Head of caudate nucleus (tissue), 42 donors: Measurements from ENCODE around the gene WFDC1.
"Not testable (repeated sequence)": the region's sequence is repeated elsewhere in the genome, so short reads cannot be mapped to it uniquely, and the experiment has no call there.

Experiments
- DNase-seq, 42 donors: peaks; one replicate each; pipeline versions ENCODE4 v3.0.0 to v3.0.0-alpha.2; 2020 to 2021; ENCODE audit warnings: mixed read lengths in 7 of 42
- intact Hi-C: fragments of 100-400 bp; cut with DNase I; formaldehyde crosslinking; loops from one replicate; pipeline ENCODE4 v1.15.0; 2022

WFDC1 gene

DNA sequence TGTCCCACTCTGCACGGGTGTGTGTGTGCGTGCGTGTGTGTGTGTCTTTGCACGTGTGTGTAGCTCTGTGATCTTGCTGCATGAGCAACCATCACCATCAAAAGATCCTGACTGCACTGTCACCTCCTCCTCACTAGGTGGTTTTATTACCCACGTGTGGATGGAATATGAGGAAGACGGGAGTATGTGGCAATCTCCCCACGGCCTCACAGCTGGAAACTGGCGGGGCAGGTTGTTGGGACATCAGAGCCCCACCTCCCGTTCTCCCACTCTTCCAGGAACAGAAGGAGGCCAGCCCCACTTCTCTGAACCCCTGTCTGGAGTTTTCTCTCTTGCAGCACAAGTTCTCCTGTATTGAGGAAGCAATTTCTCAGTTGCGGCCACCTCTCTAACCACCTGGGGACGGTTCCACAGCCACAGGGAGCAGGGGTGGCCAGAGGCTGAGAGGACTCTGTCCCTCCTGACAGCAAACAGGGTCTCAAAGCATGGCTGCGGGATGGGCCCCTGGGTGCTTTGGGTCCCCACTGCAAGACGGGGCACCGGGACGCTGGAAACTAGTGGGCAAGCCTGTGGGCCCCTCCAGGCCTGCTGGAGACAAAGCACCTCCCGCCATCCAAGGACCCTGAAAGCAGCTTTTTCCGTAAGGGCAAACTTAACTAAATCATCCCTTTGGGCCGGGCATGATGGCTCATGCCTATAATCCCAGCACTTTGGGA, 45.8 kb downstream of the WFDC1 start:
- DNase-seq = peak in 2 of 42 donors; percentile 25 to 33
- intact Hi-C loops = no loop called here

DNA sequence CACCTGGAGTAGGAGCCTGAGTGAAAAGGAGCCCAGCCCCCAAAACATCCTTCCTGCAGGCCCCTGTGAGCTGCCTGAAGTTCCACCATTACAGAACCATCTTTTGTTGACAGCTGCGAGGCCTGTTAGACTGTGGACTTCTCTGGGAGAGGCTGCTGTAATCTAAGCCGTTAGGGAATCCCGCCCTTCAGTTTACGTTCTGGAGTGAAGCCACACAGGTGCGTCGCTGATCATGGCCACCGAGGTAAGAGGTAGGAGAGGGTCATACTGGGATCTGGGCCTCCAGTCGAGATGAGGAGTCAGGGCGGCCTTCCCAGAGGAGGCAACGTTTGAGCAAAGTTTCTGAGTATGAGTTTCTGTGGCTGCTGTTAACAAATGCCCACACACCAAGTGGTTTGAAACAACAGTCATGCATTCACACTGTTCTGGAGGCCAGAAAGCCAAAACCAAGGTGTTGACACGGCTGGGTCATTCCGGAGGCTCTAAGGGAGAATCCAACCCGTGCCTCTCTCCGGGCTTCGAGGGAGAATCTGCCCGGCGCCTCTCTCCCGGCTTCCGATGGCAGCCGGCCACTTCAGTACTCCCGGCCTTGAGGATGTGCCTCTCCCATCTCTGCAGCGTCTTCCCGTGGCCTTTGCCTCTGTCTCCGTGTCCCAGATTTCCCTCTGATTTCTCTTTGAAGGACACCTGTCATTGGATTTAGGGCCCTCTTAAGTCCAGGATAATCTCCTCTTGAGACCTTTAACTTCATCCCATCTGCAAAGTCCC, 47.0 kb downstream of the WFDC1 start:
- intact Hi-C loops = no loop called here
- no peak for DNase-seq

- peak in 1 of 42 donors; percentile 4 for DNase-seq
- intact Hi-C loops = not testable (repeated sequence)
Measured at GRCh38 chr16:84343800-84344199, 49.1 kb downstream of the WFDC1 start.

DNA sequence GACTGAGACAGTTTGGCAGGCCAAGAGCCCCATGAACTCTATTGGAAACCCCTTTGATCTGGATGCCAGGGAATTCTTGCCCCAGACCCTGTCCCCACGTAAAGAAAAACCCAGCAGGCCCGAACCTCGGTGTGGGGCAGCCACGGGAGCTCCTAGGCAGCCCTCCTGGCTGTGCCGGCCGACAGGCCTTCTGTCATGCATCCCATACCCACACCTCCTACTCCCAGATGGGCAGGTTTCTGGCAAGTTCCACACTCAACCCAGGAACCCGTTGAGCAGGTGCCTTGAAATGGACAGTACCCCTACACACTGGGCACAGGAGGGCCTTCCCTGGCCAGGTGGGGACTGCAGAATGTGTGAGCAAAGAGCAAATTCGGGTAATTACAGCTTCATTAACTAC, 50.1 kb downstream of the WFDC1 start:
- DNase-seq = no peak
- intact Hi-C loops = no loop called here

DNA sequence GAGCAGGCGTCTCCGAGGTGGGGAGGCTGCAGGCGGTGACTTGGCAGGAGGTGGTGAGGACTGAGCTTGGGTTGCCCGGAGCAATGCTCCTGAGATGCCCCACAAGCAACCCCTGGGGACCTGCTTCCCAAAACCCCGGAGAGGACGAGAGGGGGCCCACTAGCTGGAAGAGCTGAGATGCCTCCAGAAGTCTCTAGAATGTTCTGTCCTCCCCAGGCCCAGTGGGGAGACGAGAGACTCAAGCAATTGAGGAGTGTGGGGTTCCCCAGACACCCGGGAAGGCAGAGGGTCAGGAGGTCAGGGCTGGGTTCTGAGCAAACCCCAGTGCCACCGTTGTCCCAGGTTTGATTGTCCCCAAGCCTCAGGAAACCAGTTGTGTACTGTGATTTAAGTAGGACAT, 52.5 kb downstream of the WFDC1 start:
- intact Hi-C loops = no loop called here
- DNase-seq = no peak

GRCh38 chr16:84348386-84348888, 53.8 kb downstream of the WFDC1 start:
- intact Hi-C loops = no loop called here
- DNase-seq = no peak

DNA sequence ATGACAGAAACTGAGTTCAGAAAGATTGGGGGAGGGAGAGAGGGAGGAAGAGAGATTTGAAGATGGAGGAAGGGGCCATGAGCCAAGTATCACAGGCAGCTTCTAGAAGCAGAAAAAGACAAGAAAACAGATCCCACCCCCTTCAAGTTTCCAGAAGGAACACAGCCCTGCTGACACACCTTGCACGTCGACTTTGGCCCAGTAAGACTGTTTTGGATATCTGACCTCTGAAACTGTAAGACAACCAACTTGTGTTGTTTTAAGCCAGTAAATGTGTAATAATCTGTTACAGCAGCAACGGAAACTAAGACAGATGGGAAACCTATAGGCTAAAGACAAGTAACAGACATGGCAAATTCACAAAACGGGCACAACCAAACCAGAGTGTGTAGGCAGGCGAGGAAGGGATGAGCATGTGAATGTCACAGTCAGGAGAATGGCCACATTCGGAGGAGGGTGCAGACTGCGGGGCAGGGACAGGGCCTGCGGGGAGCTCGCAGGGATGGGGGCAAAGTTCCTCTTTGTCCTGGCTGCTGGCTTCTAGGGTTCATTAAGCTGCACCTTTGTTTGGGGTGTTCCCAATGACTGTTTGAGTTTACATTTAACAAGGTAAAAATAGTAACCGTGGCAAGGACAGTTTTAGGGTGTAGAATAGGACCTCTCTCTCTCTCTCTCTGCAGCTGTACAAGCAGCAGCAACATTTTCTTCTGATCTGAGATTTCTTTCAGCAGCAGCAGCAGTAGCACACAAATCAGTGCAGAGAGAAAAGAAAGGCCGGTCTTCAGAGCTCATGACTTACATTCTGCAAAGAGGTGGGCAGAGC, 55.4 kb downstream of the WFDC1 start:
- intact Hi-C loops = loop anchor here (10.0 kb wide), 1 partner anchor 55 kb away; no protein-coding TSS in a partner anchor
- DNase-seq = no peak

GRCh38 chr16:84350685-84351400, 56.2 kb downstream of the WFDC1 start:
- intact Hi-C loops = loop anchor here (10.0 kb wide), 1 partner anchor 54 kb away; no protein-coding TSS in a partner anchor
- peak in 1 of 42 donors; percentile 7 for DNase-seq

- intact Hi-C loops = loop anchor here (10.0 kb wide), 1 partner anchor 53 kb away; no protein-coding TSS in a partner anchor
Measured at GRCh38 chr16:84351630-84352029, 57.0 kb downstream of the WFDC1 start.

GRCh38 chr16:84354306-84354705, 59.6 kb downstream of the WFDC1 start:
- DNase-seq = no peak
- intact Hi-C loops = loop anchor here (10.0 kb wide), 1 partner anchor 50 kb away; no protein-coding TSS in a partner anchor

More at GRCh38 chr16:84351630-84352029, 57.0 kb downstream of the WFDC1 start:
- DNase-seq = no peak

DNA sequence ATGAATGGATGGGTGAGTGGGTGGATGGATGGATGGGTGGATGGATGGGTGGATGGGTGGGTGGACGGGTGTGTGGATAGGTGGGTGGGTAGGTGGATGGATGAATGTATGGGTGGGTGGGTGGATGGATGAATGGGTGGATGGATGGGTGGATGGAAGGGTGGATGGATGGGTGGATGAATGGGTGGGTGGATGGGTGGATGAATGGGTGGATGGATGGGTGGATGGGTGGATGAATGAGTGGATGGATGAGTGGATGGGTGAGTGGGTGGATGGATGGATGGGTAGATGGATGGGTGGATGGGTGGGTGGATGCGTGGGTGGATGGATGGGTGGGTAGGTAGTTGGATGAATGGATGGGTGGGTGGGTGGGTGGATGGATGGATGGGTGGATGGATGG, 60.5 kb downstream of the WFDC1 start:
- DNase-seq = no peak
- intact Hi-C loops = loop anchor here (10.0 kb wide), 1 partner anchor 50 kb away; no protein-coding TSS in a partner anchor

- DNase-seq = peak in 2 of 42 donors; percentile 13 to 19
- intact Hi-C loops = loop anchor here (10.0 kb wide), 1 partner anchor 49 kb away; no protein-coding TSS in a partner anchor
Measured at GRCh38 chr16:84356176-84356575, 61.5 kb downstream of the WFDC1 start.

DNA sequence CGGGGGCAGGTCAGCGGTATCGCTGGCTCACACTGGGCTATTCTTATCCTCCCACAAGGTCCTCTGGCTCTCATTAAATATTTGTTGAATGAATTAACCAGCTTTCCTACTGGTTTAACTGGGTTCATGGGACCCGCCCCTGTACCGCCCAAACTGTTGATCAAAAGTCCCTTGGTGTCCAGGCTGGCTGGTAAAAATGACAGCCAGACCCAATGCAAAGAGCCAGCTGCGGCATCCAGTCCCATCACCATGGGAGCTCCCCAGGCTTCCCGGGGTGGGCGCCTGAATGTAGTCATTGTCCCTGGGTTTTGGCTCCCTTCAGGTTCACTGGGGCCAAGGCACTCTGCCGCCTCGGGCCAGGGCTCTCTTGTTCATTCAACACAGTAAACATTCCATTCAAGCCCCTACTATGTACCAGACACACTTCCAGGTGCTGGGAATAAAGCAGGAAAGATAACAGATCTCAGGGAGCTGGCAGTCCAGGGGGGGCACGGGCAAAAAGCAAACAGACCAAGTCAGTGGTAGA, 62.0 kb downstream of the WFDC1 start:
- intact Hi-C loops = loop anchor here (10.0 kb wide), 1 partner anchor 48 kb away; no protein-coding TSS in a partner anchor
- DNase-seq = peak; percentile 77 to 96 (median 92)

DNA sequence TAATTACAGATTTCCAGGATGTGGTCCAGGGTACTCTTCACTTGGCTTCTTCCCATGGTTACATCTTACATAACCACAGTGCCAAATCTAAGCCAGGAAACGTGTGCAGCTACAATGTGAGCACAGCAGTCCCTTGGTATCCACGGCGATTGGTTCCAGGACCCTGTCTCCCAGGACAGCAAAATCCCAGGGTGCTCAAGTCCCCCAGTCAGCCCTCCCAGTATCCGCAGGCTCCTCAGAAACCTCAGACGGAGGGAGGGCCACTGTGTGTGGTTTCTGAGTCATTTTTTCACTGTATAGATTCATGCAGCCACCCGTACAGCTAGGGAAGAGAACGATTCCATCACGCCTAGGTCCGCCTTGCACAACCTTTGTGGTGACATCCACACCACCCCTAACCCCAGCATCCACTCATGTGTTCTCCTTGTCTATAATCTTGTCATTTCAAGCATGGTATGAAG, 62.5 kb downstream of the WFDC1 start:
- intact Hi-C loops = loop anchor here (10.0 kb wide), 1 partner anchor 48 kb away; no protein-coding TSS in a partner anchor
- peak in 6 of 42 donors; percentile 15 to 63 (median 34) for DNase-seq

GRCh38 chr16:84358601-84359295, 64.1 kb downstream of the WFDC1 start:
- intact Hi-C loops = loop anchor here (10.0 kb wide), 1 partner anchor 46 kb away; no protein-coding TSS in a partner anchor
- DNase-seq = no peak

DNA sequence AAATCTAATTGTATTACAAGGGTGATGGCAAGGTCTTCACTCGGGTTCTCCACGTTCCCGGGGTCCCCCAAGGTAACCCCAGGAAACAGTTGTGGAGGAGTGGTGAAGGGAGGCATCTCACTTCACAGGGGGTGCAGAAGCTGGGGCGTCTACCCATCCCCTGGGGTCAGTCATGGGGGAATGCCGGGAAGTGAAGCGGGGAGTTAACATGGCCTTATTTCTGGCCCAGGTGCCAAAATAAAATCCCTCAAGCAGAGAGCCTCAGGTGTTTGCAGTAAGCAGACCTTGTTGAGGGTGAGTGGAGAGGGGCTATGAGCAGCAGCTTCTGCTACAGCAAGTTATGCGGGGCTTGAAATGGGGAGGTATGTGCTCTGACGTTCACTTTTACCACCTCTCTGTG, 64.6 kb downstream of the WFDC1 start:
- intact Hi-C loops = loop anchor here (10.0 kb wide), 1 partner anchor 45 kb away; no protein-coding TSS in a partner anchor
- no peak for DNase-seq

GRCh38 chr16:84360170-84360569, 65.5 kb downstream of the WFDC1 start:
- intact Hi-C loops = no loop called here
- no peak for DNase-seq
